ENCODE results near the gene CEP170B. TPM values are rescaled to one million over a fixed set of nuclear protein-coding genes. Genes with fewer than 3 reads are reported as not detected.

The CEP170B gene
- total and polyA plus RNA-seq, 2 donors (not counting 1 experiment from before 2014, with no cell fraction given) = 0.16 to 0.59 TPM

DNA sequence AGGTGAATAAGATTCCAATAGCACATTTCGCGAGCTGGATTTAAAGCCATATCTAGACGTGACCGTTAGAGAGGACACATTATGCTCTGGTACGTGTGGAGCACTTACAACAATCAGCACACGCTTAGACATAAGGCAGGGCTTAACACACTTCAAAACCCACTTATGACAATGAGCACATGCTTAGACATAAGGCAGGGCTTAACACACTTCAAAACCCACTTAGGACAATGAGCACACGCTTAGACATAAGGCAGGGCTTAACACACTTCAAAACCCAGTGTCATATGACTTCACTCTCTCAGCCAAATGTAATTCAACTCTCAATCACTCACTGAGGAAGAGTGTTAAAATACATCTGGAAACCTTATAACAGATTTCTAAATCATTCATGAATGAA, 48.4 kb downstream of the CEP170B start:
- ATAC-seq (ENCODE audit: low read depth) (no peak), DNase-seq (no peak)
- H4K20me1 ChIP-seq (ENCODE audit: control insufficient read depth, insufficient read depth, low read length, poor library complexity, severe bottlenecking) = no peaks in the 10 kb centered on the region
- no peak overlapping the region for H3K4me3 Mint-ChIP-seq
- no peak overlapping the region for H3K4me2 ChIP-seq (replicated peaks; ENCODE audit: low read depth, low read length, poor library complexity, severe bottlenecking)
- H3K4me1 Mint-ChIP-seq = no peaks in the 10 kb centered on the region
- CTCF ChIA-PET = no interaction called here
- H3K4me1 ChIP-seq (ENCODE audit: control insufficient read depth in 2 of 2, insufficient read depth in 2 of 2, low read length in 2 of 2) = no peaks in the 10 kb centered on the region
- H3K36me3 ChIP-seq (replicated peaks in 1 of 2; ENCODE audit: control extremely low read depth in 1 of 2, control insufficient read depth in 1 of 2, extremely low read depth in 1 of 2, insufficient read depth in 2 of 2, low read length in 1 of 2) = no peaks in the 10 kb centered on the region
- POLR2A ChIA-PET = no interaction called here
- peaks cover 4 to 25% (median 15%) of the 10 kb centered on the region in 3 donors for H3K9me3 ChIP-seq (ENCODE audit: control extremely low read depth in 1 of 3, control insufficient read depth in 2 of 3, insufficient read depth in 1 of 3, low read length in 2 of 3)
- WGBS (ENCODE audit: insufficient coverage) = 98% methylated on average over 7 of the region's 7 CpGs
- H3K27me3 ChIP-seq (replicated peaks in 1 of 4; ENCODE audit: control extremely low read depth in 1 of 4, control insufficient read depth in 3 of 4, insufficient read depth in 4 of 4, low read length in 3 of 4) = no peaks in the 10 kb centered on the region
- H3K27me3 Mint-ChIP-seq = peaks cover 16% of the 10 kb centered on the region
- H3K27ac Mint-ChIP-seq = no peak overlapping the region
- intact Hi-C loops (cut with micrococcal nuclease) = no loop called here
- no peak overlapping the region for H3K9ac ChIP-seq (ENCODE audit: low read length)
- no peak overlapping the region for H3K27ac ChIP-seq (ENCODE audit: low read length in 2 of 2)
- no peaks in the 10 kb centered on the region for H3K9me3 Mint-ChIP-seq (ENCODE audit: insufficient read depth)
- no peaks in the 10 kb centered on the region for H3K79me2 ChIP-seq (ENCODE audit: control insufficient read depth, insufficient read depth, low read length)
- TF ChIP-seq EZH2 (IDR thresholded peaks at IDR 0.05; ENCODE audit: borderline replicate concordance, insufficient read depth, low read depth, low read length, poor library complexity, severe bottlenecking) = no peak
- TF ChIP-seq, protein P1, sequence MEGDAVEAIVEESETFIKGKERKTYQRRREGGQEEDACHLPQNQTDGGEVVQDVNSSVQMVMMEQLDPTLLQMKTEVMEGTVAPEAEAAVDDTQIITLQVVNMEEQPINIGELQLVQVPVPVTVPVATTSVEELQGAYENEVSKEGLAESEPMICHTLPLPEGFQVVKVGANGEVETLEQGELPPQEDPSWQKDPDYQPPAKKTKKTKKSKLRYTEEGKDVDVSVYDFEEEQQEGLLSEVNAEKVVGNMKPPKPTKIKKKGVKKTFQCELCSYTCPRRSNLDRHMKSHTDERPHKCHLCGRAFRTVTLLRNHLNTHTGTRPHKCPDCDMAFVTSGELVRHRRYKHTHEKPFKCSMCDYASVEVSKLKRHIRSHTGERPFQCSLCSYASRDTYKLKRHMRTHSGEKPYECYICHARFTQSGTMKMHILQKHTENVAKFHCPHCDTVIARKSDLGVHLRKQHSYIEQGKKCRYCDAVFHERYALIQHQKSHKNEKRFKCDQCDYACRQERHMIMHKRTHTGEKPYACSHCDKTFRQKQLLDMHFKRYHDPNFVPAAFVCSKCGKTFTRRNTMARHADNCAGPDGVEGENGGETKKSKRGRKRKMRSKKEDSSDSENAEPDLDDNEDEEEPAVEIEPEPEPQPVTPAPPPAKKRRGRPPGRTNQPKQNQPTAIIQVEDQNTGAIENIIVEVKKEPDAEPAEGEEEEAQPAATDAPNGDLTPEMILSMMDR (IDR thresholded peaks at IDR 0.05) = no peak
- H3K4me3 ChIP-seq (ENCODE audit: control extremely low read depth in 1 of 5, extremely low read depth in 1 of 5, insufficient read depth in 1 of 5, low read depth in 2 of 5, low read length in 4 of 5) = no peak overlapping the region
- no peak overlapping the region for H2AFZ ChIP-seq (ENCODE audit: insufficient read depth, low read depth, low read length, poor library complexity, severe bottlenecking)

DNA sequence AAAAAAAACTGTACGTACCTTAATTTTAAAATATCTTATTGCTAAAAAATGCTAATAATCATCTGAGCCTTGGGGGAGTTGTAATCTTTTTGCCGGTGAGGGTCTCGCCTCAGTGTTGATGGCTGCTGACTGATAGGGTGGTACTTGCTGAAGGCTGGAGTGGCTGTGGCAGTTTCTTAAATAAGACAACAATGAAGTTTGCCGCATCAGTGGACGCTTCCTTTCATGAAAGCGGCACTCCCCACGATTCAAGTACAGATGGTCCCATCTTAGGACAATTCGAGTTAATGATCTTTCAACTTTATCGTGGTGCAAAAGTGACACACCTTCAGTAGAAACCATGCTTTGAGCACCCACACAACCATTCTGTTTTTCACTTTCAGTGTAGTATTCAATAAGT, 52.0 kb downstream of the CEP170B start:
- Mint-ChIP-seq H3K4me1 (peaks cover 13% of the 10 kb centered on the region), H3K27me3 (peaks cover 2% of the 10 kb centered on the region)
- ATAC-seq (ENCODE audit: low read depth) = no peak

More for the DNA sequence above, 52.0 kb downstream of the CEP170B start:
- H3K4me2 ChIP-seq (replicated peaks; ENCODE audit: low read depth, low read length, poor library complexity, severe bottlenecking) = no peak overlapping the region
- H3K79me2 ChIP-seq (ENCODE audit: control insufficient read depth, insufficient read depth, low read length) = no peaks in the 10 kb centered on the region
- 92% methylated on average over 5 of the region's 9 CpGs for WGBS (ENCODE audit: insufficient coverage)
- no peaks in the 10 kb centered on the region for H3K27me3 ChIP-seq (replicated peaks in 1 of 4; ENCODE audit: control extremely low read depth in 1 of 4, control insufficient read depth in 3 of 4, insufficient read depth in 4 of 4, low read length in 3 of 4)
- no peak overlapping the region for H3K27ac Mint-ChIP-seq
- no peak overlapping the region for H3K4me3 ChIP-seq (ENCODE audit: control extremely low read depth in 1 of 5, extremely low read depth in 1 of 5, insufficient read depth in 1 of 5, low read depth in 2 of 5, low read length in 4 of 5)
- POLR2A ChIA-PET = no interaction called here
- intact Hi-C loops (cut with micrococcal nuclease) = no loop called here
- H2AFZ ChIP-seq (ENCODE audit: insufficient read depth, low read depth, low read length, poor library complexity, severe bottlenecking) = no peak overlapping the region
- DNase-seq = no peak
- H3K27ac ChIP-seq (ENCODE audit: low read length in 2 of 2) = no peak overlapping the region
- no peaks in the 10 kb centered on the region for H4K20me1 ChIP-seq (ENCODE audit: control insufficient read depth, insufficient read depth, low read length, poor library complexity, severe bottlenecking)
- no peak overlapping the region for H3K9ac ChIP-seq (ENCODE audit: low read length)
- no peak overlapping the region for H3K4me3 Mint-ChIP-seq
- no peaks in the 10 kb centered on the region for H3K9me3 Mint-ChIP-seq (ENCODE audit: insufficient read depth)
- no peak for TF ChIP-seq EZH2 (IDR thresholded peaks at IDR 0.05; ENCODE audit: borderline replicate concordance, insufficient read depth, low read depth, low read length, poor library complexity, severe bottlenecking)
- TF ChIP-seq, protein P1 (IDR thresholded peaks at IDR 0.05) = no peak
- H3K9me3 ChIP-seq (ENCODE audit: control extremely low read depth in 1 of 3, control insufficient read depth in 2 of 3, insufficient read depth in 1 of 3, low read length in 2 of 3) = peaks cover 1 to 8% (median 3%) of the 10 kb centered on the region in 3 donors
- CTCF ChIA-PET = interaction anchor here (1.1 to 1.3 kb wide), 2 partner anchors 10 to 21 kb away, joined by 3 to 6 read pairs; no protein-coding TSS in a partner anchor
- no peaks in the 10 kb centered on the region for H3K4me1 ChIP-seq (ENCODE audit: control insufficient read depth in 2 of 2, insufficient read depth in 2 of 2, low read length in 2 of 2)
- no peaks in the 10 kb centered on the region for H3K36me3 ChIP-seq (replicated peaks in 1 of 2; ENCODE audit: control extremely low read depth in 1 of 2, control insufficient read depth in 1 of 2, extremely low read depth in 1 of 2, insufficient read depth in 2 of 2, low read length in 1 of 2)
